ENCODE measurements around the gene KCNJ6. TPM values are rescaled to one million over a fixed set of nuclear protein-coding genes. Genes with fewer than 3 reads are reported as not detected.

Gene KCNJ6
- total and polyA plus RNA-seq, 2 donors from 2014 or later = 0.06 TPM; not detected in 1

GRCh38 chr21:37630872-37631271, 285.4 kb downstream of the KCNJ6 start:
- intact Hi-C loops (cut with DNase I) = no loop called here
- no peak overlapping the region for H3K9ac ChIP-seq (ENCODE audit: low read length in 3 of 3)
- H3K9me3 ChIP-seq (ENCODE audit: control insufficient read depth in 2 of 3, insufficient read depth in 1 of 3, low read length in 3 of 3) = no peaks in the 10 kb centered on the region
- no peaks in the 10 kb centered on the region for H3K27me3 ChIP-seq (ENCODE audit: control insufficient read depth, insufficient read depth, low read length)
- FAIRE-seq (no peak), DNase-seq (no peak)
- no peaks in the 10 kb centered on the region for H3K4me1 ChIP-seq (ENCODE audit: control insufficient read depth in 2 of 3, insufficient read depth in 2 of 3, low read depth in 1 of 3, low read length in 3 of 3)
- H3K36me3 ChIP-seq (ENCODE audit: control insufficient read depth in 2 of 3, insufficient read depth in 3 of 3, low read length in 3 of 3) = no peaks in the 10 kb centered on the region
- no peak overlapping the region for H3K27ac ChIP-seq (ENCODE audit: low read depth in 2 of 2, low read length in 2 of 2)
- no peak for TF ChIP-seq CTCF (IDR thresholded peaks at IDR 0.05; ENCODE audit: borderline replicate concordance, extremely low read depth, insufficient read depth)
- no peak overlapping the region for H3K4me3 ChIP-seq (ENCODE audit: low read length in 3 of 3)

GRCh38 chr21:37628362-37628761, 287.9 kb downstream of the KCNJ6 start:
- intact Hi-C loops (cut with DNase I) = no loop called here
- Histone ChIP-seq H3K4me1 (ENCODE audit: control insufficient read depth in 2 of 3, insufficient read depth in 2 of 3, low read depth in 1 of 3, low read length in 3 of 3) (no peaks in the 10 kb centered on the region), H3K9me3 (ENCODE audit: control insufficient read depth in 2 of 3, insufficient read depth in 1 of 3, low read length in 3 of 3) (no peaks in the 10 kb centered on the region), H3K9ac (ENCODE audit: low read length in 3 of 3) (no peak overlapping the region), H3K36me3 (ENCODE audit: control insufficient read depth in 2 of 3, insufficient read depth in 3 of 3, low read length in 3 of 3) (no peaks in the 10 kb centered on the region), H3K4me3 (ENCODE audit: low read length in 3 of 3) (no peak overlapping the region), H3K27ac (ENCODE audit: low read depth in 2 of 2, low read length in 2 of 2) (no peak overlapping the region), H3K27me3 (ENCODE audit: control insufficient read depth, insufficient read depth, low read length) (no peaks in the 10 kb centered on the region)
- TF ChIP-seq CTCF (IDR thresholded peaks at IDR 0.05; ENCODE audit: borderline replicate concordance, extremely low read depth, insufficient read depth) = no peak
- DNase-seq = no peak
- no peak for FAIRE-seq

- H3K9ac ChIP-seq (ENCODE audit: low read length in 3 of 3) = no peak overlapping the region
- TF ChIP-seq CTCF (IDR thresholded peaks at IDR 0.05; ENCODE audit: borderline replicate concordance, extremely low read depth, insufficient read depth) = no peak
- intact Hi-C loops (cut with DNase I) = no loop called here
- no peak overlapping the region for H3K27ac ChIP-seq (ENCODE audit: low read depth in 2 of 2, low read length in 2 of 2)
- no peak for DNase-seq
- H3K4me3 ChIP-seq (ENCODE audit: low read length in 3 of 3) = no peak overlapping the region
- H3K9me3 ChIP-seq (ENCODE audit: control insufficient read depth in 2 of 3, insufficient read depth in 1 of 3, low read length in 3 of 3) = no peaks in the 10 kb centered on the region
- H3K36me3 ChIP-seq (ENCODE audit: control insufficient read depth in 2 of 3, insufficient read depth in 3 of 3, low read length in 3 of 3) = no peaks in the 10 kb centered on the region
- peaks cover 0 to 2% (median 0%) of the 10 kb centered on the region in 3 donors for H3K4me1 ChIP-seq (ENCODE audit: control insufficient read depth in 2 of 3, insufficient read depth in 2 of 3, low read depth in 1 of 3, low read length in 3 of 3)
- FAIRE-seq = no peak
- no peaks in the 10 kb centered on the region for H3K27me3 ChIP-seq (ENCODE audit: control insufficient read depth, insufficient read depth, low read length)
Observed at GRCh38 chr21:37627561-37627960, 288.7 kb downstream of the KCNJ6 start.

- Histone ChIP-seq H3K9me3 (ENCODE audit: control insufficient read depth in 2 of 3, insufficient read depth in 1 of 3, low read length in 3 of 3) (no peaks in the 10 kb centered on the region), H3K9ac (ENCODE audit: low read length in 3 of 3) (no peak overlapping the region), H3K4me3 (ENCODE audit: low read length in 3 of 3) (no peak overlapping the region), H3K27me3 (ENCODE audit: control insufficient read depth, insufficient read depth, low read length) (no peaks in the 10 kb centered on the region), H3K36me3 (ENCODE audit: control insufficient read depth in 2 of 3, insufficient read depth in 3 of 3, low read length in 3 of 3) (no peaks in the 10 kb centered on the region), H3K4me1 (ENCODE audit: control insufficient read depth in 2 of 3, insufficient read depth in 2 of 3, low read depth in 1 of 3, low read length in 3 of 3) (peaks cover 0 to 4% (median 0%) of the 10 kb centered on the region in 3 donors), H3K27ac (ENCODE audit: low read depth in 2 of 2, low read length in 2 of 2) (no peak overlapping the region)
- DNase-seq (no peak), FAIRE-seq (no peak)
- intact Hi-C loops (cut with DNase I) = no loop called here
- TF ChIP-seq CTCF (IDR thresholded peaks at IDR 0.05; ENCODE audit: borderline replicate concordance, extremely low read depth, insufficient read depth) = no peak
Observed at GRCh38 chr21:37627074-37627473, 289.2 kb downstream of the KCNJ6 start.

Data from kidney (tissue), 14 donors.